K562 (cell line): Measurements from ENCODE around the gene UHRF1. TPM values are rescaled to one million over a fixed set of nuclear protein-coding genes. Genes with fewer than 3 reads are reported as not detected.

Source experiments
- ATAC-seq: fragments of 200-7000 bp; cut with Tn5 transposase; 3 replicates; pipeline ENCODE4 v1.9.1; 2020; ENCODE audit warnings: moderate library complexity
- BruUV-seq: library from RNA; stranded (reverse); fragments of 400-500 nt; replicated peaks from 2 replicates; lab custom pipeline; 2021; lab: Mats Ljungman, UMichigan
- CTCF ChIA-PET: fragments of 300-600 bp; formaldehyde crosslinking; extraction: SDS; loops from one replicate; lab custom pipeline; 2021; ENCODE audit warnings: low intra/inter-chr PET ratio; lab: Yijun Ruan, JAX
- POLR2A ChIA-PET: fragments of 300-600, 350-650 bp; sonication (Branson Sonifier 250); formaldehyde crosslinking; extraction: SDS; loops from one replicate; lab custom pipeline; 2021; ENCODE audit warnings: antibody characterized with exemption, inconsistent platforms; lab: Yijun Ruan, JAX
- DNase-seq, 4 experiments: peaks; one replicate each; pipeline versions ENCODE4 v3.0.0 to v3.0.0-alpha.2; 2011 to 2018; ENCODE audit warnings: low spot score in 3 of 4, mixed read lengths in 3 of 4; ENCODE audit errors: extremely low read depth in 1 of 4
- FAIRE-seq: peaks from 2 replicates; lab custom pipeline; 2011; peaks lifted over from hg19 to GRCh38; lab: Jason Lieb, UNC
- H2AFZ ChIP-seq: 2 replicates; pipeline ENCODE4 v1.6.0; 2011; ENCODE audit warnings: low read depth, low read length, control low read depth, inconsistent platforms
- H3K27ac ChIP-seq: fragments of 200-600 bp; 3 replicates; pipeline ENCODE4 v1.8.0; 2011; ENCODE audit warnings: low read depth, mild to moderate bottlenecking, control low read depth, inconsistent platforms, low read length, moderate library complexity, mixed read lengths; ENCODE audit errors: extremely low read depth
- H3K27me3 ChIP-seq, 2 experiments: fragments of 300-600 bp in 1 of 2; 2 replicates in 1 of 2; 3 replicates in 1 of 2; pipeline versions ENCODE4 v1.6.0 to v1.8.0; 2011; ENCODE audit warnings: inconsistent platforms in 2 of 2, low read length in 2 of 2, mild to moderate bottlenecking in 1 of 2, mixed read lengths in 1 of 2, moderate library complexity in 1 of 2; ENCODE audit not compliant: control insufficient read depth in 2 of 2, insufficient read depth in 2 of 2
- H3K36me3 ChIP-seq: fragments of 300-600 bp; 3 replicates; pipeline ENCODE4 v1.8.0; 2011; ENCODE audit warnings: mild to moderate bottlenecking, low read length, inconsistent platforms; ENCODE audit not compliant: control insufficient read depth, insufficient read depth
- H3K4me1 ChIP-seq, 2 experiments: fragments of 200-600 bp in 1 of 2; replicated peaks in 1 of 2; 2 replicates in 1 of 2; 3 replicates in 1 of 2; pipeline versions ENCODE4 v1.5.1 to v1.8.0; 2011; ENCODE audit warnings: inconsistent platforms in 2 of 2, low read length in 2 of 2, mild to moderate bottlenecking in 1 of 2, mixed read lengths in 1 of 2, moderate library complexity in 1 of 2; ENCODE audit not compliant: control insufficient read depth in 2 of 2, insufficient read depth in 2 of 2
- H3K4me2 ChIP-seq: 2 replicates; pipeline ENCODE4 v1.6.1; 2011; ENCODE audit warnings: low read length, control low read depth, inconsistent platforms, mixed read lengths; ENCODE audit not compliant: insufficient read depth
- H3K4me3 ChIP-seq: fragments of 200-600 bp; sonication (generic), shearing (Covaris generic); 2 replicates; pipeline ENCODE4 v1.5.1; 2016; ENCODE audit warnings: control low read depth, inconsistent platforms
- H3K79me2 ChIP-seq: fragments of 200-600 bp; 3 replicates; pipeline ENCODE4 v1.8.0; 2011; ENCODE audit warnings: low read length, inconsistent platforms; ENCODE audit not compliant: control insufficient read depth, insufficient read depth
- H3K9ac ChIP-seq, 2 experiments: 2 replicates each; pipeline versions ENCODE4 v1.6.0 to v1.6.1; 2011; ENCODE audit warnings: low read depth in 2 of 2, low read length in 2 of 2, control low read depth in 1 of 2, inconsistent platforms in 1 of 2, mild to moderate bottlenecking in 1 of 2, mixed read lengths in 1 of 2; ENCODE audit not compliant: insufficient read depth in 1 of 2
- H3K9me1 ChIP-seq: one replicate; pipeline ENCODE4 v1.6.0; 2011; ENCODE audit warnings: inconsistent platforms, mild to moderate bottlenecking, low read length, moderate library complexity; ENCODE audit not compliant: control insufficient read depth, insufficient read depth
- H3K9me3 ChIP-seq: replicated peaks from 2 replicates; pipeline ENCODE4 v1.5.1; 2011; ENCODE audit warnings: low read depth, low read length, inconsistent platforms; ENCODE audit not compliant: control insufficient read depth, insufficient read depth
- H4K20me1 ChIP-seq: replicated peaks from 2 replicates; pipeline ENCODE4 v1.6.1; 2011; ENCODE audit warnings: low read length, inconsistent platforms, mixed read lengths; ENCODE audit not compliant: control insufficient read depth, insufficient read depth
- HSF4 ChIP-seq: fragments of 250-450 bp; sonication (Bioruptor Pico); IDR thresholded peaks from 2 replicates; pipeline ENCODE4 v2.1.2; 2022; ENCODE audit warnings: mild to moderate bottlenecking, moderate library complexity, borderline replicate concordance
- ILK ChIP-seq: fragments of 450-650 bp; IDR thresholded peaks from 2 replicates; pipeline ENCODE4 v1.6.1; 2016; ENCODE audit warnings: missing genetic modification characterization, low read depth, mild to moderate bottlenecking, missing compliant biosample characterization, moderate library complexity, borderline replicate concordance
- PRMT5 ChIP-seq: sonication (generic); formaldehyde crosslinking; IDR thresholded peaks from 2 replicates; pipeline ENCODE4 v1.5.0; 2020; ENCODE audit warnings: missing genetic modification reagents
- RBM17 ChIP-seq: fragments of 200-400 bp; formaldehyde crosslinking; IDR thresholded peaks from 2 replicates; pipeline ENCODE4 v1.6.1; 2017; ENCODE audit warnings: low read depth, mild to moderate bottlenecking, low read length, borderline replicate concordance
- TCF7L2 ChIP-seq: fragments of 150-350 bp; IDR thresholded peaks from 2 replicates; pipeline ENCODE4 v1.6.1; 2016; ENCODE audit warnings: low read depth, mild to moderate bottlenecking, low read length, moderate library complexity
- ZNF124 ChIP-seq: sonication (generic); formaldehyde crosslinking; IDR thresholded peaks from 2 replicates; pipeline ENCODE4 v1.8.1; 2022; ENCODE audit warnings: missing genetic modification reagents
- ZNF79 ChIP-seq: fragments of 250-450 bp; sonication (Bioruptor Pico); IDR thresholded peaks from 2 replicates; pipeline ENCODE4 v1.4.0; 2020; ENCODE audit warnings: low read depth, mild to moderate bottlenecking, moderate library complexity
- whole genome bisulfite sequencing: fragments of 100-300 bp; shearing (Covaris generic); methylation state at CpG from one replicate; pipeline ENCODE4 v1.1.6; 2016; ENCODE audit warnings: low coverage, mixed read lengths; ENCODE audit not compliant: insufficient coverage; ENCODE audit errors: missing lambda C conversion rate; 5-methylcytosine and 5-hydroxymethylcytosine counted together
- in situ Hi-C: fragments of 300-500 bp; cut with MboI; formaldehyde crosslinking; loops from 4 replicates; pipeline ENCODE4 v1.15.0; 2018; ENCODE audit warnings: inconsistent platforms, mixed read lengths
- intact Hi-C: fragments of 100-400 bp; cut with micrococcal nuclease; formaldehyde crosslinking; loops from 2 replicates; pipeline ENCODE4 v1.14.2; 2022
- polyA plus RNA-seq, 8 experiments: library from polyadenylated mRNA; depleted of rRNA in 4 of 8; stranded (reverse) in 5 of 8; unstranded in 3 of 8; fragments of >200 nt; fragmentation: Nextera tagmentation in 2 of 8; fragmentation: Illumina TruSeq in 1 of 8; extraction: Ambion mirVana in 2 of 8; extraction: Trizol in 1 of 8; gene quantifications; 2 replicates each; pipeline versions ENCODE4 v1.2.1 to v1.2.3, GENCODE V29; 2011 to 2014; ENCODE audit warnings: inconsistent platforms in 1 of 8, missing spikeins in 1 of 8
- total RNA-seq, 7 experiments: library from RNA; depleted of rRNA in 6 of 7; stranded (reverse); fragments of >200 nt in 6 of 7; fragmentation: Illumina TruSeq in 2 of 7; extraction: Trizol in 2 of 7; gene quantifications; 2 replicates each; pipeline versions ENCODE4 v1.2.1 to v1.2.3, GENCODE V29; 2011 to 2021; ENCODE audit warnings: low replicate concordance in 1 of 7
- TF ChIP-seq, protein P1 (sequence below): fragments of 250-450 bp; sonication (Bioruptor Pico); IDR thresholded peaks from 2 replicates; pipeline ENCODE4 v1.5.0; 2021; ENCODE audit warnings: mild to moderate bottlenecking, borderline replicate concordance
- TF ChIP-seq, protein P2 (sequence below): sonication (generic); formaldehyde crosslinking; IDR thresholded peaks from 2 replicates; pipeline ENCODE4 v1.8.0; 2023; ENCODE audit warnings: mild to moderate bottlenecking, missing genetic modification reagents
- TF ChIP-seq, protein P3 (sequence below): sonication (generic); formaldehyde crosslinking; IDR thresholded peaks from 2 replicates; pipeline ENCODE4 v1.8.1; 2022; ENCODE audit warnings: missing genetic modification reagents
- TF ChIP-seq, protein P4 (sequence below): fragments of 450-650 bp; formaldehyde crosslinking; IDR thresholded peaks from 2 replicates; pipeline ENCODE4 v1.4.0; 2020; ENCODE audit warnings: mild to moderate bottlenecking, moderate library complexity

UHRF1 gene
- total and polyA plus RNA-seq, 9 of the 15 experiments (the other 6 are each of a cell fraction or from before 2014, with no cell fraction given), result 6.0 to 101 (median 30.9) TPM

DNA sequence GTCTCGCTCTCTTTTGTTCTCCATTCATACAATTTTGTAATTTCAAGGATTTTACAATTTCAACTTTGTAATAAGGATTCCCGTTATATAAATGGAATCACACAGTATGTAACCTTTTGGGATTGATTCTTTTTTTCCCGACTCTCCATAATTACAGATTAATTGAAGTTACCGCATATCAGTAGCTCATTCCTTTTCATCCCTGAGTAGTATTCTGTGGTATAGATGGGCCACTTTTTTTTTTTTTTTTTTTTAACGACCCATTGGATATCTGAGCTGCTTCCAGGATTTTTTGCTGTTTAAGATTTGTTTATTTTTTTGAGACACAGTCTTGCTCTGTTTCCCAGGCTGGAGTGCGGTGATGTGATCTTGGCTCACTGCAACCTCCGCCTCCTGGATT lies 27.8 kb downstream of the UHRF1 start:
- no peaks in the 10 kb centered on the region for H3K9me3 ChIP-seq
- no peak overlapping the region for H3K27ac ChIP-seq
- ChIA-PET POLR2A (interaction anchor here (0.6 to 1.1 kb wide), 2 partner anchors 58 to 69 kb away, joined by 3 read pairs; partner anchors contain the start of gene PLIN3), CTCF (no interaction called here)
- no peak overlapping the region for H2AFZ ChIP-seq
- no peak overlapping the region for H3K4me3 ChIP-seq
- WGBS, result 82% methylated on average over 7 of the region's 7 CpGs
- peaks cover 0 to 3% of the 10 kb centered on the region in 2 experiments; a peak in 2 of 5 replicates for H3K4me1 ChIP-seq
- no TSS peak for BruUV-seq
- no peak overlapping the region for H3K9ac ChIP-seq
- H3K36me3 ChIP-seq, result peaks cover 86% of the 10 kb centered on the region; the same call in 2 of the 3 replicates
- peaks cover 3% of the 10 kb centered on the region; the same call in 2 of the 3 replicates for H3K79me2 ChIP-seq
- intact Hi-C loops (no loop called here), in situ Hi-C loops (no loop called here)
- H3K4me2 ChIP-seq, result no peak overlapping the region
- TF ChIP-seq RBM17 (no peak), PRMT5 (CRISPR knock-in tag) (no peak), TCF7L2 (no peak), ILK (tag) (no peak), HSF4 (no peak), ZNF79 (no peak), ZNF124 (CRISPR knock-in tag) (no peak)
- TF ChIP-seq, protein P1, sequence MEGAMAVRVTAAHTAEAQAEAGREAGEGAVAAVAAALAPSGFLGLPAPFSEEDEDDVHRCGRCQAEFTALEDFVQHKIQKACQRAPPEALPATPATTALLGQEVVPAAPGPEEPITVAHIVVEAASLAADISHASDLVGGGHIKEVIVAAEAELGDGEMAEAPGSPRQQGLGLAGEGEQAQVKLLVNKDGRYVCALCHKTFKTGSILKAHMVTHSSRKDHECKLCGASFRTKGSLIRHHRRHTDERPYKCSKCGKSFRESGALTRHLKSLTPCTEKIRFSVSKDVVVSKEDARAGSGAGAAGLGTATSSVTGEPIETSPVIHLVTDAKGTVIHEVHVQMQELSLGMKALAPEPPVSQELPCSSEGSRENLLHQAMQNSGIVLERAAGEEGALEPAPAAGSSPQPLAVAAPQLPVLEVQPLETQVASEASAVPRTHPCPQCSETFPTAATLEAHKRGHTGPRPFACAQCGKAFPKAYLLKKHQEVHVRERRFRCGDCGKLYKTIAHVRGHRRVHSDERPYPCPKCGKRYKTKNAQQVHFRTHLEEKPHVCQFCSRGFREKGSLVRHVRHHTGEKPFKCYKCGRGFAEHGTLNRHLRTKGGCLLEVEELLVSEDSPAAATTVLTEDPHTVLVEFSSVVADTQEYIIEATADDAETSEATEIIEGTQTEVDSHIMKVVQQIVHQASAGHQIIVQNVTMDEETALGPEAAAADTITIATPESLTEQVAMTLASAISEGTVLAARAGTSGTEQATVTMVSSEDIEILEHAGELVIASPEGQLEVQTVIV (CRISPR knock-in tag), result no peak
- TF ChIP-seq, protein P2, sequence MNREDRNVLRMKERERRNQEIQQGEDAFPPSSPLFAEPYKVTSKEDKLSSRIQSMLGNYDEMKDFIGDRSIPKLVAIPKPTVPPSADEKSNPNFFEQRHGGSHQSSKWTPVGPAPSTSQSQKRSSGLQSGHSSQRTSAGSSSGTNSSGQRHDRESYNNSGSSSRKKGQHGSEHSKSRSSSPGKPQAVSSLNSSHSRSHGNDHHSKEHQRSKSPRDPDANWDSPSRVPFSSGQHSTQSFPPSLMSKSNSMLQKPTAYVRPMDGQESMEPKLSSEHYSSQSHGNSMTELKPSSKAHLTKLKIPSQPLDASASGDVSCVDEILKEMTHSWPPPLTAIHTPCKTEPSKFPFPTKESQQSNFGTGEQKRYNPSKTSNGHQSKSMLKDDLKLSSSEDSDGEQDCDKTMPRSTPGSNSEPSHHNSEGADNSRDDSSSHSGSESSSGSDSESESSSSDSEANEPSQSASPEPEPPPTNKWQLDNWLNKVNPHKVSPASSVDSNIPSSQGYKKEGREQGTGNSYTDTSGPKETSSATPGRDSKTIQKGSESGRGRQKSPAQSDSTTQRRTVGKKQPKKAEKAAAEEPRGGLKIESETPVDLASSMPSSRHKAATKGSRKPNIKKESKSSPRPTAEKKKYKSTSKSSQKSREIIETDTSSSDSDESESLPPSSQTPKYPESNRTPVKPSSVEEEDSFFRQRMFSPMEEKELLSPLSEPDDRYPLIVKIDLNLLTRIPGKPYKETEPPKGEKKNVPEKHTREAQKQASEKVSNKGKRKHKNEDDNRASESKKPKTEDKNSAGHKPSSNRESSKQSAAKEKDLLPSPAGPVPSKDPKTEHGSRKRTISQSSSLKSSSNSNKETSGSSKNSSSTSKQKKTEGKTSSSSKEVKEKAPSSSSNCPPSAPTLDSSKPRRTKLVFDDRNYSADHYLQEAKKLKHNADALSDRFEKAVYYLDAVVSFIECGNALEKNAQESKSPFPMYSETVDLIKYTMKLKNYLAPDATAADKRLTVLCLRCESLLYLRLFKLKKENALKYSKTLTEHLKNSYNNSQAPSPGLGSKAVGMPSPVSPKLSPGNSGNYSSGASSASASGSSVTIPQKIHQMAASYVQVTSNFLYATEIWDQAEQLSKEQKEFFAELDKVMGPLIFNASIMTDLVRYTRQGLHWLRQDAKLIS (CRISPR knock-in tag), result no peak
- TF ChIP-seq, protein P3, sequence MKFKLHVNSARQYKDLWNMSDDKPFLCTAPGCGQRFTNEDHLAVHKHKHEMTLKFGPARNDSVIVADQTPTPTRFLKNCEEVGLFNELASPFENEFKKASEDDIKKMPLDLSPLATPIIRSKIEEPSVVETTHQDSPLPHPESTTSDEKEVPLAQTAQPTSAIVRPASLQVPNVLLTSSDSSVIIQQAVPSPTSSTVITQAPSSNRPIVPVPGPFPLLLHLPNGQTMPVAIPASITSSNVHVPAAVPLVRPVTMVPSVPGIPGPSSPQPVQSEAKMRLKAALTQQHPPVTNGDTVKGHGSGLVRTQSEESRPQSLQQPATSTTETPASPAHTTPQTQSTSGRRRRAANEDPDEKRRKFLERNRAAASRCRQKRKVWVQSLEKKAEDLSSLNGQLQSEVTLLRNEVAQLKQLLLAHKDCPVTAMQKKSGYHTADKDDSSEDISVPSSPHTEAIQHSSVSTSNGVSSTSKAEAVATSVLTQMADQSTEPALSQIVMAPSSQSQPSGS (CRISPR knock-in tag), result no peak
- TF ChIP-seq, protein P4, sequence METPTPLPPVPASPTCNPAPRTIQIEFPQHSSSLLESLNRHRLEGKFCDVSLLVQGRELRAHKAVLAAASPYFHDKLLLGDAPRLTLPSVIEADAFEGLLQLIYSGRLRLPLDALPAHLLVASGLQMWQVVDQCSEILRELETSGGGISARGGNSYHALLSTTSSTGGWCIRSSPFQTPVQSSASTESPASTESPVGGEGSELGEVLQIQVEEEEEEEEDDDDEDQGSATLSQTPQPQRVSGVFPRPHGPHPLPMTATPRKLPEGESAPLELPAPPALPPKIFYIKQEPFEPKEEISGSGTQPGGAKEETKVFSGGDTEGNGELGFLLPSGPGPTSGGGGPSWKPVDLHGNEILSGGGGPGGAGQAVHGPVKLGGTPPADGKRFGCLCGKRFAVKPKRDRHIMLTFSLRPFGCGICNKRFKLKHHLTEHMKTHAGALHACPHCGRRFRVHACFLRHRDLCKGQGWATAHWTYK (CRISPR knock-in tag), result no peak
- H4K20me1 ChIP-seq, result no peaks in the 10 kb centered on the region
- FAIRE-seq (no peak), ATAC-seq (no peak), DNase-seq (no peak)
- H3K9me1 ChIP-seq, result no peaks in the 10 kb centered on the region
- no peaks in the 10 kb centered on the region for H3K27me3 ChIP-seq
